ENCODE results near the gene SCN5A.
A peak's percentile ranks its signal among the peaks of the same experiment; 100 is the strongest.

SCN5A gene

GRCh38 chr3:38647217-38647970 is 2.1 kb downstream of the SCN5A start:
- no peak for DNase-seq

- DNase-seq: no peak
Measured at GRCh38 chr3:38646630-38647029, 2.9 kb downstream of the SCN5A start.

GRCh38 chr3:38646062-38646461 is 3.4 kb downstream of the SCN5A start:
- no peak for DNase-seq

GRCh38 chr3:38645601-38646000 is 3.9 kb downstream of the SCN5A start:
- DNase-seq: no peak

GRCh38 chr3:38645076-38645475 is 4.4 kb downstream of the SCN5A start:
- DNase-seq: no peak

GRCh38 chr3:38644662-38645053 is 4.8 kb downstream of the SCN5A start:
- DNase-seq: no peak

GRCh38 chr3:38644016-38644661 is 5.3 kb downstream of the SCN5A start:
- DNase-seq: no peak

- no peak for DNase-seq
Measured at GRCh38 chr3:38643592-38643991, 5.9 kb downstream of the SCN5A start.

GRCh38 chr3:38643090-38643489 is 6.4 kb downstream of the SCN5A start:
- DNase-seq: no peak

- DNase-seq: no peak
Measured at GRCh38 chr3:38641461-38642110, 7.9 kb downstream of the SCN5A start.

GRCh38 chr3:38640661-38641452 is 8.6 kb downstream of the SCN5A start:
- peak; percentile 82 for DNase-seq

GRCh38 chr3:38638354-38638753 is 11.1 kb downstream of the SCN5A start:
- no peak for DNase-seq

- no peak for DNase-seq
Measured at GRCh38 chr3:38637906-38638305, 11.6 kb downstream of the SCN5A start.

- DNase-seq: no peak
Measured at GRCh38 chr3:38636881-38637280, 12.6 kb downstream of the SCN5A start.

GRCh38 chr3:38636464-38636863 is 13.0 kb downstream of the SCN5A start:
- DNase-seq: no peak

- DNase-seq: peak; percentile 74
Measured at GRCh38 chr3:38634111-38634510, 15.4 kb downstream of the SCN5A start.

GRCh38 chr3:38632989-38633388 is 16.5 kb downstream of the SCN5A start:
- DNase-seq: no peak

GRCh38 chr3:38630606-38631005 is 18.9 kb downstream of the SCN5A start:
- peak; percentile 29 for DNase-seq

- no peak for DNase-seq
Measured at GRCh38 chr3:38630070-38630469, 19.4 kb downstream of the SCN5A start.

- no peak for DNase-seq
Measured at GRCh38 chr3:38628835-38629234, 20.7 kb downstream of the SCN5A start.

- peak; percentile 45 for DNase-seq
Measured at GRCh38 chr3:38627956-38628355, 21.5 kb downstream of the SCN5A start.

- no peak for DNase-seq
Measured at GRCh38 chr3:38626171-38626570, 23.3 kb downstream of the SCN5A start.

- no peak for DNase-seq
Measured at GRCh38 chr3:38623539-38623938, 25.9 kb downstream of the SCN5A start.

All from eye (tissue), 1 donor.